H1 (cell line): ENCODE results near the gene UGT3A1.

Experiments
- HDAC2 ChIP-seq, 2 experiments: fragments of 300-600 bp in 1 of 2; sonication (generic) in 1 of 2; IDR thresholded peaks; 2 replicates each; pipeline ENCODE4 v1.6.1; 2011 to 2012; ENCODE audit warnings: low read depth in 2 of 2, low read length in 2 of 2, mild to moderate bottlenecking in 2 of 2, moderate library complexity in 2 of 2, borderline replicate concordance in 1 of 2, inconsistent platforms in 1 of 2
- TEAD4 ChIP-seq: IDR thresholded peaks from 2 replicates; pipeline ENCODE4 v1.6.1; 2012; ENCODE audit warnings: low read depth, low read length, inconsistent platforms, mixed read lengths

DNA sequence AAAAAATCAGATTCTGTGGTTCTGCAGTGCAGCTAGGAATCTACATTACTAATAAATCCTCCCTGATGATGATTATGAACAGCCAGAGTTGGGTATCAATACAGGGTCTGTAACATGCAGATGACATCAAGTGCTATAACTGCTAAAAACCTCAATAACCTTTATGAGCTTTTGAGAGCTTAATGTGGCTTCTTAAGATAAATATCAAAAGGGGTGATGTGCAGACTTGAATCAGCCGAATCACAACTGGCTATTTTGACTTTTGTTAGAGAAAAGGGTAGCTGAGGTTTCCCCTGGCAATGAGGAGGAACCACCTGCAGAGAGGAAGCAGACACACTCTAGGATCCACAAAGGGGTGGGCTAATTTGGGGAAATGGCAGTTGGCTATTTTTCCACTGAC, 83.0 kb downstream of the UGT3A1 start:
- TF ChIP-seq TEAD4 (no peak), HDAC2 (IDR thresholded peaks at IDR 0.05; ENCODE audit: borderline replicate concordance in 1 of 2, low read depth in 2 of 2, low read length in 2 of 2) (no peak)
